Activated naive CD4-positive, alpha-beta T cell treated with anti-CD3 and anti-CD28 coated beads, Interleukin-2, amount 50 U/mL, for 72 hours (primary cell): ENCODE measurements around the gene C10orf90. TPM values are rescaled to one million over a fixed set of nuclear protein-coding genes. Genes with fewer than 3 reads are reported as not detected.

Experiments used
- ATAC-seq, 2 donors: fragments of 150-1000 bp; cut with Tn5 transposase; 2 replicates each; pipeline ENCODE4 v1.10.0; 2021; ENCODE audit warnings: mild to moderate bottlenecking in 2 of 2, moderate library complexity in 2 of 2
- DNase-seq, 2 donors: peaks; one replicate each; pipeline ENCODE4 v3.0.0; 2021 to 2022; ENCODE audit warnings: low spot score in 2 of 2
- H3K27ac Mint-ChIP-seq, 2 donors: one replicate each; pipeline ENCODE4 v1.8.0; 2022; ENCODE audit warnings: mild to moderate bottlenecking in 2 of 2, mixed read lengths in 2 of 2
- H3K36me3 Mint-ChIP-seq, 2 donors: one replicate each; pipeline ENCODE4 v1.8.0; 2022; ENCODE audit warnings: mixed read lengths in 2 of 2
- H3K9me3 Mint-ChIP-seq, 2 donors: one replicate each; pipeline ENCODE4 v1.8.0; 2022; ENCODE audit warnings: mixed read lengths in 2 of 2
- total RNA-seq, 2 donors: library from RNA; stranded (reverse); gene quantifications; one replicate each; pipeline ENCODE4 v1.2.3, GENCODE V29; 2022

C10orf90 gene
- total RNA-seq, 2 donors from 2014 or later: not detected

DNA sequence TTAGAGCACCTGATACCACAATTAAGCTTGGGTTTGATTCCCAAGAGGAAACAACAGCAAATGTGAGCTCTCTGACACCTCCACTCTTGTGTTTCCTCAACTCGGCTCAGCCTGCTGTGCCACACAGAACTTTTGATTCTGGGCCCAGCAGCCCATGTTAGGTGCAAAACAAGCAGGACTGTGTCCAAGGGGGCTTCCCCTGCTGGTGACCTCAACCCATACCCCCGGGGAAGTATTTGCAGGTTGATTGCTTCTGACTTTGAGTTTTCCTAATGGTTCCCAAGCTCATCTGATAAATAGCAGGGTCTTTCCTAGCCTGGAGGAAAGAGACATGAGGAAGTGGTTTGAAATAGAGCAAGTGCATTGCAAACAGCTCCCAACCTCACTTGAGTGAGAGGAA, 238.7 kb downstream of the C10orf90 start:
- ATAC-seq (no peak), DNase-seq (no peak)
- H3K27ac Mint-ChIP-seq: no peak overlapping the region
- peaks cover 6 to 8% of the 10 kb centered on the region in 2 donors for H3K9me3 Mint-ChIP-seq
- H3K36me3 Mint-ChIP-seq: peaks cover 0 to 6% of the 10 kb centered on the region in 2 donors

DNA sequence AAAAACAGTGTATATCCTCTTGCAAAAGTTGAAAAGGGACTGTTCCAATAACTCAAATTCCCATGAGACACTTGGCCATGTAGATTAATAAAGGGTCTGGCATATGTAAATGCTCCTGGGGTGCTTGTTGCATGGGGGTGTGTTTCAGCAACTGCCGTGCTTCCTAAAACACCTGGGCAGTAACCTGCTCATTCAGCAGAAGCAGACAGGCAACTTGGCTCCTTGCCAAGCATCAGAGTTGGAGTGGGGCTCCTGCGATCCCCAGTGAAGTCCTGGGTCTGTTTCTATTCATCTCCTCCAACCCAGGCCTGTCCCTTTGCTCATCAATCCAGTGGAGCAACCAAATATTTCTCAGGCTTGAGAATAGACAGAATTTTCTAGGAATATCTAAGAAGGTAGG, 240.0 kb downstream of the C10orf90 start:
- peaks cover 7 to 10% of the 10 kb centered on the region in 2 donors for H3K9me3 Mint-ChIP-seq
- peaks cover 0 to 4% of the 10 kb centered on the region in 2 donors for H3K36me3 Mint-ChIP-seq
- H3K27ac Mint-ChIP-seq: no peak overlapping the region
- ATAC-seq (no peak), DNase-seq (no peak)

DNA sequence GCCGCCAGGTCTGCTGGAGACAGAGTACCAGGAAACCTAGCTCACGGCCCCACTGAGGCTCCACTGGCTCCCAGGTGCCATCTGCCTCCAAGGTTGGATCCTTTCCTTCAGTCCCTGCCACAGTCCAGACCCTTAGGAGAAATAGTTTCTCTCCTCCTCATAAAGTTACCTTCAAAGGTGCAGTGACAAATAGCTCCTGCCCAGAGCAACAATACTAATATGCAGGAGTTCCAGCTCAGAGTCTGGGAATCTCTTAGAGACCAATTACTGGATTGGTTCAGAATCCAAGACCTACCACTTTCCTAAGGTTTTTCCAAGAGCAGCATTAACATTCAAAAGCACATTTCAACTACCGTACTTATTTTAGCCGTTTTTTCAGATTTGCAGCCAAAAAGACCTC, 241.2 kb downstream of the C10orf90 start:
- H3K27ac Mint-ChIP-seq: no peak overlapping the region
- H3K9me3 Mint-ChIP-seq: peaks cover 11 to 13% of the 10 kb centered on the region in 2 donors
- DNase-seq (no peak), ATAC-seq (no peak)
- H3K36me3 Mint-ChIP-seq: peaks cover 0 to 12% of the 10 kb centered on the region in 2 donors

DNA sequence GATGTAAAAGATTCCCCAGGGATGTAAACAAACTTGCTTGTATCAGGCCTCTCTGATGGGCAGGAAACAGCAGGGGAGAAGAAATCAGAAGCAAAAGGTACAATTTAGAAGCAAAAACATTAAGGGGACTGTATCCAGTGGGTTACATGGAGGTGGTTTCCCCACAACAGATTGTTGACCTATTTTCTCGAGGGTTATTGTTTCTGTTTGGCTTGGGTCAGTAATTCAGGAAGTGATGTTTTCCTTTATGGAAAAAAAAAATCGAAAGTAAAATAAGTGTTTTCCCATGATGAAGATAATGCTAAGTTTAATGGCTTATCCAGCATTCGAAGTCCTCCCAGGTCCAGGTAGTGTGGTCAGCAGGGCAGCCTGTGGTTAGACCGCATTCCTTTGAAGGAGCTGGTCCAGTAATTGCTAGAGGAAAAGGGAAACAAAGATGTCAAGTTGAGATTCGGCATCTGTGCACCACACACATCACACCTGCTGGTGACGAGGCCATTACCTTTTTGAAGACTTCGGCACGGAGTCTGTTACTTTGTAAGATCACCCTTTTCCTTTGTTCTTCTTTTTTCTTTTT, 244.9 kb downstream of the C10orf90 start:
- H3K9me3 Mint-ChIP-seq: peaks cover 21% of the 10 kb centered on the region in 2 donors
- H3K36me3 Mint-ChIP-seq: peaks cover 0 to 26% of the 10 kb centered on the region in 2 donors
- H3K27ac Mint-ChIP-seq: no peak overlapping the region
- DNase-seq (no peak), ATAC-seq (no peak)

DNA sequence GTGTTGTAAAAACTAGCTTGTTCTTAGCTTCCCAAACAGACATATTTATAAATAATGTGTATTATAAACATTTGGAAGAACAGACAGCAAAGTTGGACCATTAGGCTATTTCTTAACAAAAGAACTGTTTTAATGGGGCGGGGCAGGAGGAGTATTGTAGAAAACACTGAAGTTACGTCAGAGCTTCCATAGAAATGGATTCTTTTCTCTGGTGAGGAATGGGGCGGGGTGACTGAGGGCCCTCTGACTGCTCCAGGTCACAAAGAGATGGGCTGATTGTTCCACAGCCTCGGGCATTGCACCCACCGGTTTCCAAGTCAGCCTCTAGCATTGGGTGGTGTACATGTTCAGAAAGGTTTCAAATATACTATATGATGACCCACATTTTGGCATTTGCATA, 245.5 kb downstream of the C10orf90 start:
- peaks cover 20 to 21% of the 10 kb centered on the region in 2 donors for H3K9me3 Mint-ChIP-seq
- peaks cover 0 to 26% of the 10 kb centered on the region in 2 donors for H3K36me3 Mint-ChIP-seq
- no peak overlapping the region for H3K27ac Mint-ChIP-seq
- no peak for ATAC-seq
- no peak for DNase-seq

DNA sequence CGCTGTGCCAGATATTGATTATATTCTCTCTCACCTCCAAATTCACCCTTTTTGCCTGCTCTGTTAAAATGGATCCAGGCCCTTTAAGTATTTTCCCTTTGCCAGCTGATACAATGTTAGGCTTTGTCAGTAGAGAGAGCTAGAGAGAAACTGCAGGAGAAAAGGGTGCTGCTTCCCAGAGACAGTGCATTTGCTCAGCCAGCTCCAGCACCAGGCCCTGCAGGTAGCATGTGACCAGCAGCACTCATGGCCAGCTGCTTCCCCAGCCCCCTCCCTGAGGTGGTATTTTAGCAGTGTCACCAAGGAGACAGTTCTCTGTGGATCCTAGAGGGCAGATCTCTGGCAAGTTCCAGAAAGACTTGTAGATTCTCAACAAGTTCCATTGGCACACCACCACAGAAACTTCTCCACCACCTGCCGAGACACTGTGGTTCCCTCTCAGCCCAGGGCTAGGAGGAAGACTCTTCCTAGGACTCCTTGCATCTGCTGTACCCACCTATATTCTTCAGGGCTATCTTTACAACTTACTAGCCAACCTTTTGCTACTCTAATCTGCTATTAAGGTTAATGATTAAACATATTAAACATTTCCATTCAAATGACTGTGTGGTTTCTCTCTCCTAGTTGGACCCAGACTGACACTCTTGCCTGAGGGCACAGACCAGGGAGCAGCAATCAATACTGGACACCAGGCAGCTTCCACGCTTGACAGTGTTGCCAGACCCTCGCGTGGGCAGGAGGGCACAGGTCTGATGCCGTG, 246.6 kb downstream of the C10orf90 start:
- H3K9me3 Mint-ChIP-seq: peaks cover 20 to 25% of the 10 kb centered on the region in 2 donors
- H3K27ac Mint-ChIP-seq: no peak overlapping the region
- DNase-seq: no peak
- ATAC-seq: no peak
- H3K36me3 Mint-ChIP-seq: peaks cover 0 to 26% of the 10 kb centered on the region in 2 donors

DNA sequence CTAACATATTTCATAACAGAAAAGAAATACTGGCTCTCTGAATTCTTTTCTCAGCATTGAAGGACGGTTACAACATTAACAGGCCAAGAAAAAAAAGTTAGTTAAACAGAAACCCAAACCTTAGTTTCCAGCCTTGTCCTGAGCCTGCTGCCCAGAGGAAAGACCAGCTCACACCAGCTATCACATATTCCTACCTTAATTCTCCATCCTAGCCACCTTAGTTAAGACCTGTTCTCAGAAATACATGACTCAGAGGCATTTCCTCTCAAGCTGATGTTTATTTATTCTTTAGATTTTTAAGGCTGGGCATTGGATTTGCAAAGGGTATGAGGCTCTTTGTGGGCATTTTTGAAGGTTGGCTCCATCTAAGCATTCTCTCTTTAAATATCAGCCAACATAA, 247.9 kb downstream of the C10orf90 start:
- no peak for ATAC-seq
- no peak for DNase-seq
- Mint-ChIP-seq H3K36me3 (peaks cover 0 to 26% of the 10 kb centered on the region in 2 donors), H3K27ac (no peak overlapping the region), H3K9me3 (peaks cover 20 to 25% of the 10 kb centered on the region in 2 donors)

DNA sequence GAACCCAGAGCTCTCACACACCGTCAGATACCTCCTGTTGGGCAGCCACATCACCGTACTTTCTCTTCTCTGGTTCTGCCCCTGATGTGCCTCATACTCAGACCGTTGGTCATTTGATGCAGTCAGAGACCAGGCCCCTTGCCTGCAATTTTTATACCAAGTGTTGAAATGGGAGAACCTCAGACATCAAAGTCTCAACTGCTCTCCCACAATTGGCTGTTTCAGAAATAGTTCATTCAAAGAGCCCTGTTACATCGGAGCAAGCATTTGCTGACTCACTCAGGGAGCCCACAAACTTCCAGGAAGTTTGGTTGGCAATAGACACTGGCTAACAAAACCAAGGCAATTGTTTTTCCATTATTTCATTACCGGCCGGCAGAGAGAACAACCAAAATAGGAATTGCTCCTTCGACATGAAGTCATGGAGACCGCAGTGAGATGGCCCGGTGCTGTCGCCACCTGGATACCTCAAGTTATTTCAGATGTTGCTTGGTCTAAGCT, 248.7 kb downstream of the C10orf90 start:
- Mint-ChIP-seq H3K27ac (no peak overlapping the region), H3K36me3 (peaks cover 0 to 26% of the 10 kb centered on the region in 2 donors), H3K9me3 (peaks cover 18 to 20% of the 10 kb centered on the region in 2 donors)
- DNase-seq (no peak), ATAC-seq (no peak)

DNA sequence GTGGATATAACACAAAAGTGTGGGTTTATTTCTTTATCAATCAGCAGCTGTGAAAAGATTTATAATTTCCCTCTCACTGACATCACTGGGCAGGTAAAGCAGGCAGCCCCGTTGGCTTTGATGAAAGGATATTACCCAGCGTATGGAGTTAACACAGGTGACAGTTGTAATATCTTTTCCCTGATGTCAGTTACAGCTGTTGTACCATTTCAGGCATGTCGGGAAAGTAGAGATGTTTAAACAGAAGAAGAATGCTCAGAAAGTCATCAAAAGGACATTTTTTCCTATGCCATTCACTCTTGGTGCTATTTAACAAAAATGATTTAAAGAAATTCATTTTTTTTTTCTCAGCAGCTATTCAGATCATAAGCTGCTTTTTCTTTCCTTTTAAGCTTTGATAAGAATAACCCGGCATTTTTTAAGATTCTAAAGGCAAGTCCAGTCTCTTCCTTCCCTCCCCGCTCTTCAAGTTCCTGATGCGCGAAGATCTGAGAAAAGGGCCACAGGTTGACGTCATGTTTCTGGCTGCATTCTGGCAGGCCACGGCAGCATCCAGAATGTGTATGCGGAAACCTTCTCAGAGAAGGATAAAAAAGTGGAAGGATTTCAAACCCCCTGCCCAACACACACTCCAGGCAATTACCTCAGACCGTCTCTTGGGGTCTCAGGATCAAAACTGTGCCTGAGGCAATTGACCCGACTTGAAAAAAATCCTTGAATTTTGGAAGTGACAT, 249.8 kb downstream of the C10orf90 start:
- DNase-seq (no peak), ATAC-seq (no peak)
- Mint-ChIP-seq H3K27ac (no peak overlapping the region), H3K36me3 (peaks cover 0 to 22% of the 10 kb centered on the region in 2 donors), H3K9me3 (peaks cover 21 to 26% of the 10 kb centered on the region in 2 donors)

DNA sequence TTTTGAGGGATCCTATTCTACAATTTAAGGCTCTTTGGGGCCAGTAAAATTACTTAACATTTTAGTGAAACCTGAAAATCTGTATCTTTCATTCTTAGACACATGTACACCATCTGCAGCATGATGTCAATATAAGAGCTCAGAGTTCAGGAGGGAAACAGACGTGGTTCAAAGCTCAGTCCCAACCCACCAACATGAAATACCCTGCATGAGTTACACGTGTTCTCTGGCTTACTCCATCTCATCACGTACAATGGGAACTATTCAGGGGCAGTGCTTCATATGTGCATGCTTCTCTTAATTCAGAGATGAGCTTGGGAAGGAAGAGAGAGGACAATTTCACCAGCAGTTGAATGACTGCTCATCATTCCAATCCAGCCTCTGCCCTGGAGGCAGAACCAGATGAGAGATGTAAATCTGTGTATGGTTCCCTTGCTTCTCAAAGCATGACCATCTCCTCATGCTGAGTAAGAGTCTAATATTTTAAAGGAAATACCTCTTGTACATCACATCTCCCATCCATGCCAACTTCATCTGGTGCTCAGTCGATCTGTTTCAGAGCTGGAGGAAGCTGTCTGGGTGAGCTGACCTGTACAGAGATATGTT, 253.2 kb downstream of the C10orf90 start:
- no peak overlapping the region for H3K27ac Mint-ChIP-seq
- H3K36me3 Mint-ChIP-seq: peaks cover 0 to 4% of the 10 kb centered on the region in 2 donors
- ATAC-seq (no peak), DNase-seq (no peak)
- H3K9me3 Mint-ChIP-seq: peaks cover 12 to 19% of the 10 kb centered on the region in 2 donors

DNA sequence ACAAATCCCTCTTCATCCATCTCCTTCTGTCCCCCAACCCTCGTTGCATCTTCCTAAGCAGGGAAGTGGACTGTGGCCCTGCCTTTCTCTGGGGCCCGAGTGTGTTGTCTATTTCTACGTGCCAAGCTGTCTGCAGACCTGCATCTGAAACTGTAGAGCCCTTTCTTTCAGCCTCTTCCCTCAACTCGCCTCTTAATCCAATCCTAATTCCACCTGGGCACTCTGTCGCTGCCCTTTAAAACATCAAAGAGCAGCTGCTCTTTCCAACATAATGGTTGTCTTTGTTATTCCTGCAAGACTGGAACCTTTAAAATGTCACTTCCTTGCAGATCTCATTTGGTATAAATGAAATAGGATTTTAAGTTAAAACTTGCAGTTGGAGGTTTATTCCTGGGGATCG, 260.7 kb downstream of the C10orf90 start:
- H3K9me3 Mint-ChIP-seq: no peaks in the 10 kb centered on the region
- H3K27ac Mint-ChIP-seq: no peak overlapping the region
- DNase-seq: no peak

DNA sequence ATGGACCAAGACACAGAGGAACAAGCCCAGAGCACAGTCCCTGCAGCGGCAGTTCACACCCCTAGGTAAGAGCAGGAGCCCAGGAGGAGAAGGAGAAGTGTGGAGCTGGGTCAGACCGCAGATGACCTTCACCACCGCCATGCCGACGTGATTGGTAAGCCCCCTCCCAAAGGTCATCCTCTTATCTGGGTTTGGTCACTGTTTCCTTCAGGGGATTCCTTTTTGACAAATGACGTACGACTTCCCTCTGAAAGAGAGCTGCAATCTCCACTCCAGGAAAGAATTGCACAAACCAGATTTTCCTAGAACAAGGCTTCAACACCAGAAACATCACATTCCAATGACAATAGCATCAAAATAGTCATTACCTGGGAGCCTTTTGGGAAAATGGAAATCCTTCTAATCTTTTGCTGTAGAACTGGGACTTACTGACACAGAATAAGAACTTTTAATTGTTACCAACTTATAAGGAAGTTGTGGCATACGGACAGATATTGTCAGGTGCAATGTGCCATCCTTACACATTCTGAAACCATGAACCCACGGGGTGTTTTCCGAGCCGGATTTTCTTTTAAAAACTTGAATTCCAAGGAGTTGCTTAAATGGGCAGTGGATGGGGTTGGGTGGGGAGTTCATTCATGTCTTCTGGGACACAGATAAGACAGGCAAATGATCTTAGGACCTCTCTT, 261.4 kb downstream of the C10orf90 start:
- no peak for ATAC-seq

More for the DNA sequence above, 260.7 kb downstream of the C10orf90 start:
- no peaks in the 10 kb centered on the region for H3K36me3 Mint-ChIP-seq
- no peak for ATAC-seq

DNA sequence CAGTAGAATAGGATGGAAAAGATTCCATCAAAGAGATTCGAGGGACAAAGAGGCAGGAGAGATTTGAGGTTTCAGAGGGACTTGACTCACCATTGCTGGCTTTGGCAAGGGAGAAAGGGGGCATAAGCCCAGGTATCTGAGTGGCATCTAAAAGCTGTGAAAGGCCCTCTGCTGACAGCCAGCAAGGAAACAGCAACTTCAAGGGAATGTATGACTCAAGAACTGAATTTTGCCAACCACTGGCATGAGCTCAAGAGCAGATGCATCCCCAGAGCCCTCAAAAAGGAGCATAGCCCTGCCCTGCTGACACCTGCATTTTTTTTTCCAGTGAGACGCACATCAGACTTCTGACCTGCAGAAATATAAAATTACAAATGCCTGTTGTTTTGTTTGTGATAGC, 262.7 kb downstream of the C10orf90 start:
- no peaks in the 10 kb centered on the region for H3K9me3 Mint-ChIP-seq
- DNase-seq: no peak
- ATAC-seq: no peak

More for the DNA sequence above, 261.4 kb downstream of the C10orf90 start:
- Mint-ChIP-seq H3K27ac (no peak overlapping the region), H3K9me3 (no peaks in the 10 kb centered on the region), H3K36me3 (no peaks in the 10 kb centered on the region)
- DNase-seq: no peak

DNA sequence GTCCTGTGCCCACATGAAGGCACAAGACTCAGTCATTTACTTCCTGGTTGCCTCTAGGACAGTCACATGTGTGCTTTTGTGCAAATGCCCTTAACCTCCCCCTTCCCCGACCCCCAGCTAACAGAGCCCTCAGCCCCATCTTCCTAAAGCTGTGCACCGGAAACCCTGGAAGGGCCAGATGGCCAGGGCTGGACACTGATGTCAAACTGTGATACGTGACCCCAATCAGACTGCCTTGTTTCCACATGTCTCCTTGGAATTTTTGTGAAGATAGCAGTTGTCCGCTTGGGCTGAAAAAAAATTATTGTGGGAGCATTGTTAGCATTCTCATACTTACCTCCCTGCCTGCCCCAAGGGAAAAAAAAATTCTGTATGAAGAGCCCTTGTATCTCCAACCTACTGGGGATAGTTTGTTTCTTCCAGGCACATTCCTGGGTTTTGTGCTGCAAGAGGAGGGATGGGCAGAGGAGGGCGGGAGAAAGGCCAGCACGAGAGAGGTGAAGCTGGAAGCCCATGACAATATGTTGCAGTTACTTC, 265.2 kb downstream of the C10orf90 start:
- Mint-ChIP-seq H3K27ac (no peak overlapping the region), H3K9me3 (no peaks in the 10 kb centered on the region), H3K36me3 (no peaks in the 10 kb centered on the region)
- no peak for ATAC-seq
- DNase-seq: no peak

More for the DNA sequence above, 262.7 kb downstream of the C10orf90 start:
- H3K27ac Mint-ChIP-seq: no peak overlapping the region
- H3K36me3 Mint-ChIP-seq: no peaks in the 10 kb centered on the region

DNA sequence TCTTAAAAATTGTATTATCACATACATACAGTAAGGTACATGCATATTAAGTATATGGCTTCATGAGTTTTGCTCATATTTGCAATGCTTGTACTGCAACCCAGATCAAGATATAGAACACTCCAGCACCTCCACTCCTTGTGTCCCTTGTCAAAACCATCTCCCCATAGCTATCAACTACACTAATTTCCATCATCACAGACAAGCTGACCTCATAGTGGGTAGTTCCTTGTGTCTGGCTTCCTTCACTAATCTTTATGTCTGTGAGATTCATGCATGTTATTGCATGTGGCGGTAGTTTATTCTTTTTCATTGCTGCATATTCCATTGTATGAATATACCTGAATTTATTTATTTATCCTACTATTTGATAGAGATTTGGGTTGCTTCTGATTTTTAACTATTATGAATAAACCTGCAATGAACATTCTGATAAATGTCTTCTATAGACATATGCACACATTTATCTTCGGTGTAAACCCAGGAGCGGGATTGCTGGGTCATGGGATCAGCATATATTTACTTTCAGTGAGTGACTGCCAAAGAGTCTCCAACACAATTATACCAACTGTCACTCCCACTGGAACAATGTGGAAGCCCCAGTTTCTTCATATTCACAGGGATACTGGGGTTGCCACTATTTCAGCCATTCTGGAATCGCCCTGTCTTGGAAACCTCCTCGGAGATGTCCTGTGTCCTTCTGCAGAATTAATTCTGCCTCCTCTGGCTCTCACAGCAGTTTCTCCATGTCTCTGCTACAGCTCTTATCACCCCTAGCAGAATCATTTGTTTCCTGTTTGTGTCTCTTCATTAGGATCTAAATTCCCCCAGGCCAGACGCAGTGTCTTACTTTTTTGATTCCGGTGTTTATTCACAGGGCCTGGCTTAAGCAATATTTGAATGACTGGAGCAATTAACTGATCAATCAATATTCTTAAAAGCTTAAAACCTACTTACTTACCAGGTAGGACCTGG, 267.5 kb downstream of the C10orf90 start:
- ATAC-seq: no peak
- Mint-ChIP-seq H3K27ac (no peak overlapping the region), H3K9me3 (no peaks in the 10 kb centered on the region), H3K36me3 (no peaks in the 10 kb centered on the region)
- no peak for DNase-seq
